ENCODE measurements around the gene ZAR1L. TPM values are rescaled to one million over a fixed set of nuclear protein-coding genes. Genes with fewer than 3 reads are reported as not detected.
A peak's percentile ranks its signal among the peaks of the same experiment; 100 is the strongest.
"Not testable (repeated sequence)": the region's sequence is repeated elsewhere in the genome, so short reads cannot be mapped to it uniquely, and the experiment has no call there.

ZAR1L gene, protein sequence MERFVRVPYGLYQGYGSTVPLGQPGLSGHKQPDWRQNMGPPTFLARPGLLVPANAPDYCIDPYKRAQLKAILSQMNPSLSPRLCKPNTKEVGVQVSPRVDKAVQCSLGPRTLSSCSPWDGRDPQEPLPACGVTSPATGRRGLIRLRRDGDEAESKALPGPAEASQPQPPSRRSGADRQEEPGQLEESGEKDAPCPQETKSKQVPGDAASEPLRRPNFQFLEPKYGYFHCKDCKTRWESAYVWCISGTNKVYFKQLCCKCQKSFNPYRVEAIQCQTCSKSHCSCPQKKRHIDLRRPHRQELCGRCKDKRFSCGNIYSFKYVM
- total RNA-seq: not detected in 2 replicates

DNA sequence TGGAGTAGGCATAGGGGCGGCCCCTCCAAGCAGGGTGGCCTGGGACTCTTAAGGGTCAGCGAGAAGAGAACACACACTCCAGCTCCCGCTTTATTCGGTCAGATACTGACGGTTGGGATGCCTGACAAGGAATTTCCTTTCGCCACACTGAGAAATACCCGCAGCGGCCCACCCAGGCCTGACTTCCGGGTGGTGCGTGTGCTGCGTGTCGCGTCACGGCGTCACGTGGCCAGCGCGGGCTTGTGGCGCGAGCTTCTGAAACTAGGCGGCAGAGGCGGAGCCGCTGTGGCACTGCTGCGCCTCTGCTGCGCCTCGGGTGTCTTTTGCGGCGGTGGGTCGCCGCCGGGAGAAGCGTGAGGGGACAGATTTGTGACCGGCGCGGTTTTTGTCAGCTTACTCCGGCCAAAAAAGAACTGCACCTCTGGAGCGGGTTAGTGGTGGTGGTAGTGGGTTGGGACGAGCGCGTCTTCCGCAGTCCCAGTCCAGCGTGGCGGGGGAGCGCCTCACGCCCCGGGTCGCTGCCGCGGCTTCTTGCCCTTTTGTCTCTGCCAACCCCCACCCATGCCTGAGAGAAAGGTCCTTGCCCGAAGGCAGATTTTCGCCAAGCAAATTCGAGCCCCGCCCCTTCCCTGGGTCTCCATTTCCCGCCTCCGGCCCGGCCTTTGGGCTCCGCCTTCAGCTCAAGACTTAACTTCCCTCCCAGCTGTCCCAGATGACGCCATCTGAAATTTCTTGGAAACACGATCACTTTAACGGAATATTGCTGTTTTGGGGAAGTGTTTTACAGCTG lies at the start of gene ZAR1L, which contains the start of gene BRCA2:
Gene ZAR1L, minus strand, starts transcription at position 126 of the 790 bp plus-strand sequence. CDS start 3,438 bp downstream, outside the sequence.
Gene BRCA2, plus strand, starts transcription at position 271 of the 790 bp plus-strand sequence. CDS start 953 bp downstream, outside the sequence.
- DNase-seq: peak; percentile 94

DNA sequence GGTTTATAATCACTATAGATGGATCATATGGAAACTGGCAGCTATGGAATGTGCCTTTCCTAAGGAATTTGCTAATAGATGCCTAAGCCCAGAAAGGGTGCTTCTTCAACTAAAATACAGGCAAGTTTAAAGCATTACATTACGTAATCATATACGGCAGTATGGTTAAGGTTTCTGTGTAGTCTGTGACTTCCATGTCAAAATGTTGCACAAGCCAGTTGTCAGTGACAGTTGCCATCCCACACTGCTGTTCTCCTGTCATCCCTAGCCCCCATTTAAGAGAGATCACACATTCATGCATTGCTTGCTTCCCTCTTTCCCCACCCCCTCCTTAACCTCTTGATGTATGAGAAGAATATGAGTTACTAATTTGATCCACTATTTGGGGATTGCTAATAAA lies 47.4 kb upstream of the ZAR1L start:
- DNase-seq: no peak

DNA sequence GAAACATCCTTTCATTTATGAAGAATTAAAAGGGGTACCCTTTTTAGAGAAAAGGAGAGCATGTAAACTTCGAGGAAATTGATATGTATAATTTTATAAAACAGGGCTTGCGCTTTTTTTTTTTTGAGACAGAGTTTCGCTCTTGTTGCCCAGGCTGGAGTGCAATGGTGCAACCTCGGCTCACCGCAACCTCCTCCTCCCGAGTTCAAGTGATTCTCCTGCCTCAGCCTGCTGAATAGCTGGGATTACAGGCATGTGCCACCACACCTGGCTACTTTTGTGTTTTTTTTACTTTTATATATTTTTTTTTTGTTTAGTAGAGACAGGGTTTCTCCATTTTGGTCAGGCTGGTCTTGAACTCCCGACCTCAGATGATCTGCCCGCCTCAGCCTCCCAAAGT lies 40.8 kb upstream of the ZAR1L start:
- not testable (repeated sequence) for DNase-seq

DNA sequence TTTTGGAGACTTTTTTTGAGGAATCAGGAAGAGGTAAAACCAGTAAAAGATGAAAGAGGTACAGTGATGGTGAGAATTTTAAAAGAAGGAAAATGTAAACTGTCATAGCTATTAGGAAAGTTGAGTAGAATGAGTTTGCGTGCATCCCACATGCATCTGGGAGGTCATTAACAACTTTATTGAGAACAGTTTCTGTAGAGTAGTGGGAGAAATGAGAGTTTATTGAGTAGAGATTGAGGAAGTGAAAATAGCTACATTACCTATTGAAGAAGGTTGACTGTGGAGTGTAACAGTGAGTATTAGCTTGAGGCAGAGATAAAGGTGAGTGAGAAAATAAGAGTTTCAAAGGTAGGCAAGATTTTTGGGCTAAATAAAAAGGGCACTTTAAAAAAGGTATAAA lies 38.9 kb upstream of the ZAR1L start:
- no peak for DNase-seq

DNA sequence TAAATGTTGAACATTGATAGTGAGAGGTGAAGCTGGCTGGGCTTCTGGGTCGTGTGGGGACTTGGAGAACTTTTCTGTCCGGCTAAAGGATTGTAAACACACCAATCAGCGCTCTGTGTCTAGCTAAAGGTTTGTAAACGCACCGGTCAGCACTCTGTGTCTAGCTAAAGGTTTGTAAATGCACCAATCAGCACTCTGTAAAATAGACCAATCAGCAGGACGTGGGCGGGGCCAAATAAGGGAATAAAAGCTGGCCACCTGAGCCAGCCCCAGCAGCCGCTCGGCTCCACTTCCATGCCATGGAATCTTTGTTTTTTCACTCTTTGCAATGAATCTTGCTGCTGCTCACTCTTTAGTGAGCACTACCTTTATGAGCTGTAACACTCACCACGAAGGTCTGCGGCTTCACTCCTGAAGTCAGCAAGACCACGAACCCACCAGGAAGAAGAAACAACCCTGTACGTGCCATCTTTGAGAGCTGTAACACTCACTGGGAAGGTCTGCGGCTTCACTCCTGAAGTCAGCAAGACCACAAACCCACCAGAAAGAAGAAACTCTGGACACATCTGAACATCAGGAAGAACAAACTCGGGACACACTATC lies 35.8 kb upstream of the ZAR1L start:
- not testable (repeated sequence) for DNase-seq

DNA sequence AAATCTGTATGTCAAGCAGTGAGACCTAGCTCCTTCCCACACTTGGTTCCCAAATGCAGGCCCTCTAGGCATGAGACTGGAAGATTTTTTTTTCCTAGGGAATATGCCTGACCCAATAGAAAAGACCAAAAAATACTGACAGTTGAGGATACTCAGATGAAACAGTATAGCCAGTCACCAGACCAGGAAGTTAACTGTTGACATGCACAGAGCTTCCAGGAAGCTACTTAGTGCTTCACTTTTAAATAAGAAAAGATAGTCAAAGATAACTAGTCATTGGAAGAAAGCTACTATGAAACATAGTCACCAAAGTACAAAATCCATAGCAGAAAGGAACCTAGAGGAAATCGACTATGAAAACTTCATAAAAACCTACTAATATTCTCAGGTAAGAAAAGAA lies 32.5 kb upstream of the ZAR1L start:
- no peak for DNase-seq

DNA sequence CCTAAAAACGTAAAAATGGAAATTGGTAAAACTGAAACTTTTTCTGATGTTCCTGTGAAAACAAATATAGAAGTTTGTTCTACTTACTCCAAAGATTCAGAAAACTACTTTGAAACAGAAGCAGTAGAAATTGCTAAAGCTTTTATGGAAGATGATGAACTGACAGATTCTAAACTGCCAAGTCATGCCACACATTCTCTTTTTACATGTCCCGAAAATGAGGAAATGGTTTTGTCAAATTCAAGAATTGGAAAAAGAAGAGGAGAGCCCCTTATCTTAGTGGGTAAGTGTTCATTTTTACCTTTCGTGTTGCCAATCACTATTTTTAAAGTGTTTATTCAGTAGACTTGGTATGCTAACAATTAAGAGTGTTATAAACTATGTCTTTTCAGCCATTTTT lies 25.8 kb upstream of the ZAR1L start:
- DNase-seq: no peak

DNA sequence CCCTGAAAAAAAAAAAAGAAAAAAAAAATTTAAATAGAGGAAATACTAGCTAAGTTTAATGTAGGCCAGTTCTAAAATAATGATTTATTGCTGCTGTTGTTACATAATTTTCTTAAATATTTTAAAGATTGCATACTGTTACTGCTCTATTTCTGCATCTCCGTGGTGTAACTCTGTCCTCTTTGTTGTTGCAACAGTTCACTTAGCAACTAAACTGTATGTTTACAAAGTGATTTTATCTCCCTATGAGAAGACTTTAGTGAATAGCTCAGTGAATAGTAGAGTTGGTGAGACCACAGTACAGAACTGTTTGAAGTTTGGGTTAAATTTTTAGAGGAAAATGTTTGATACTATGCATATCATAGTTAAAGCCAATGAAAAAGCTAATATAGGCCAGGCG lies 19.5 kb upstream of the ZAR1L start:
- no peak for DNase-seq

DNA sequence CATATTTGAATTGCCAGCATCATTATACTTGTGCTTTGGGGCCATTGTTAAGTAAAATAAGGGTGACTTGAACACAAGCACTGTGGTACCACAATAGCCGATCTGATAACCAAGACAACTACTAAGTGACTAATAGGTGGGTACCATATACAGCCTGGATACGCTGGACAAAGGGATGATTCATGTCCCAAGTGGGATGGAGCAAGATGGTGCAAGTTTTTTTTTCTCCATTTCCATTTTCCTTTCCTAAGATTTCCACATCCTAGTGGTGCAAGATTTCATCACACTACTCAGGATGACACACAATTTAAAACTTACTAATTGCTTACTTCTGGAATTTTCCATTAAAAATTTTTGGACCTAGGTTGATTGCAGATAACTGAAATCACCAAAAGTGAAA lies 15.3 kb upstream of the ZAR1L start:
- DNase-seq: peak; percentile 11

DNA sequence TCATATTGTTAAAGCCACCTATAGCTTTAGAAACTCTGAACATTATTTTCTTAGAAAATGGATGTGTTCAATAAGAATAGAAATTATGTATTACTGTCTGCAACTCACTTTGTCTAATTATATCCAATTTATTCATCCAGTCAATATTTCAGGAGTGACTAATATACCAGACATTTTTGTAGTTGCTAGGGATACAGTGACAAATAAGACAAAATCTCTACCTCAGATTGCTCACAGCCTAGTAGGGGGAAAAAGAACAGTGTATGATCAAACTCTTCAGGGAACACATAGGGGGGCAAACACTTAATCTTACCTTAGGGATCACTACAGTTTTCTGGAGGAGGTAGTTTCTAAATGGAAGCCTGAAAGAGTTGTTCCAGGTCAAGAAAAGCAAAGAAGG lies 8.7 kb upstream of the ZAR1L start:
- DNase-seq: peak; percentile 46

DNA sequence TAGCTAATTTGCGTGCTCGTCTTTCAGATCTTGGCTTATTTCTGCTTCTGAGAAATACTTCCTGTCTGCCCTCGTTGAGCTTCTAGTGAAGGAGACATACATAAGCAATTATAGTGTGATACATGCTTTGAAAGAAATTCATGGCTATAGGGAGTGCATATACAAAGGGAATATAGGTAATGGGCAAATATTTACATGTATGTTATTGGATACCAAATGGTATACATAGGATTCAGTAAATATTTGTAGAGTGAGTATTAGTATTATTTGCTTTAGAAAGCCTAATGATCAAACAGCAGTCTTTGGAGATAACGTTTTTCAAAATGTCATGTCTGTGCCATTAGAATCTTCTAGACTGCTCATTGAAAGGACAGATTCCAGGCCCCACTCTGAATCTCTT lies 5.4 kb upstream of the ZAR1L start:
- DNase-seq: no peak

DNA sequence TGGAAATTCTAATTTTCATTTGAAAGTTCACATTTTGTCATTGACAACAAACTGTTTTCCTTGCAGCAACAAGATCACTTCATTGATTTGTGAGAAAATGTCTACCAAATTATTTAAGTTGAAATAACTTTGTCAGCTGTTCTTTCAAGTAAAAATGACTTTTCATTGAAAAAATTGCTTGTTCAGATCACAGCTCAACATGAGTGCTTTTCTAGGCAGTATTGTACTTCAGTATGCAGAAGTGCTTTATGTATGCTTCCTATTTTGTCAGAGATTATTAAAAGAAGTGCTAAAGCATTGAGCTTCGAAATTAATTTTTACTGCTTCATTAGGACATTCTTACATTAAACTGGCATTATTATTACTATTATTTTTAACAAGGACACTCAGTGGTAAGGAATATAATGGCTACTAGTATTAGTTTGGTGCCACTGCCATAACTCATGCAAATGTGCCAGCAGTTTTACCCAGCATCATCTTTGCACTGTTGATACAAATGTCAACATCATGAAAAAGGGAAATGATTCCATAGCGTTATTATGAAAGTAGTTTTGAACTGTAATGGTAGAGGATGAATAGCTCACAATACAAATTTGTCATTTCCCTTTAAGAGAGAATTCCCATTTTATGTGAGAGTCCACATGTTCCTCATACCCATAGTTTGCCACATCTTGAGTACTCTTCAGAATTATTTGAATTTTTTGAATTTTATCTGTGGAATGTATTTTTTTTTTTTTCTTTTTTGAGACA lies 2.7 kb upstream of the ZAR1L start:
- DNase-seq: peak; percentile 7

DNA sequence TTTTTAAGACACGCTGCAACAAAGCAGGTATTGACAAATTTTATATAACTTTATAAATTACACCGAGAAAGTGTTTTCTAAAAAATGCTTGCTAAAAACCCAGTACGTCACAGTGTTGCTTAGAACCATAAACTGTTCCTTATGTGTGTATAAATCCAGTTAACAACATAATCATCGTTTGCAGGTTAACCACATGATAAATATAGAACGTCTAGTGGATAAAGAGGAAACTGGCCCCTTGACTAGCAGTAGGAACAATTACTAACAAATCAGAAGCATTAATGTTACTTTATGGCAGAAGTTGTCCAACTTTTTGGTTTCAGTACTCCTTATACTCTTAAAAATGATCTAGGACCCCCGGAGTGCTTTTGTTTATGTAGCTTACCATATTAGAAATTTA lies 1.3 kb upstream of the ZAR1L start:
- DNase-seq: peak; percentile 3

DNA sequence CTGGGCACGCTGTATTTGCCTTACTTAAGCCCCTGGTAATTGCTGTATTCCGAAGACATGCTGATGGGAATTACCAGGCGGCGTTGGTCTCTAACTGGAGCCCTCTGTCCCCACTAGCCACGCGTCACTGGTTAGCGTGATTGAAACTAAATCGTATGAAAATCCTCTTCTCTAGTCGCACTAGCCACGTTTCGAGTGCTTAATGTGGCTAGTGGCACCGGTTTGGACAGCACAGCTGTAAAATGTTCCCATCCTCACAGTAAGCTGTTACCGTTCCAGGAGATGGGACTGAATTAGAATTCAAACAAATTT lies 821 bp upstream of the ZAR1L start:
- no peak for DNase-seq

DNA sequence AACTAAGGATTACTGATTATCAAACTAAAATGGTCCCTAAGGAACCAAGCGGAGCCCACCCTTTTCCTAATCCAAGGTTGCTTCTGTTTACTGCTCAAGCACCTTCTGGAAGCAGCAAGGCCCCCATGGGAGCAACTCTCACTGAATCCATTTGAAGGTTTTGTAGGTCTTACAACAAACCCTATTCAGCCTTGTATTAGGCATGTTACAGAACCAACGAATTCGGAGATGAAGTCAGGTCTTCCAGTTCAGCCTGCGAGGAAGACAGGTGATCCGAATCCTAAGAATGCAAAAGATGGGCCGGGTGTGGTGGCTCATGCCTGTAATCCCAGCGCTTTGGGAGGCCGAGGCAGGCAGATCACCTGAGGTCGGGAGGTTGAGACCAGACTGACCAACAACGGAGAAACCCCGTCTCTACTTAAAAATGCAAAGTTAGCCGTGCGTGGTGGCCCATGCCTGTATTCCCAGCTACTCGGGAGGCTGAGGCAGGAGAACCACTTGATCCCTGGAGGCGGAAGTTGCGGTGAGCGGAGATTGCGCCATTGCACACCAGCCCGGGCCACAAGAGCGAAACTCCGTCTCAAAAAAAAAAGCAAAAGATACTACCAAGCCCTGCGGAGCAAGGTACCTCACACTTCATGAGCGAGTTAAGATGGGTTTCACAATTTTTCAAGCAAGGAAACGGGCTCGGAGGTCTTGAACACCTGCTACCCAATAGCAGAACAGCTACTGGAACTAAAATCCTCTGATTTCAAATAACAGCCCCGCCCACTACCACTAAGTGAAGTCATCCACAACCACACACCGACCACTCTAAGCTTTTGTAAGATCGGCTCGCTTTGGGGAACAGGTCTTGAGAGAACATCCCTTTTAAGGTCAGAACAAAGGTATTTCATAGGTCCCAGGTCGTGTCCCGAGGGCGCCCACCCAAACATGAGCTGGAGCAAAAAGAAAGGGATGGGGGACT lies 609 bp downstream of the ZAR1L start:
- DNase-seq: peak; percentile 64

DNA sequence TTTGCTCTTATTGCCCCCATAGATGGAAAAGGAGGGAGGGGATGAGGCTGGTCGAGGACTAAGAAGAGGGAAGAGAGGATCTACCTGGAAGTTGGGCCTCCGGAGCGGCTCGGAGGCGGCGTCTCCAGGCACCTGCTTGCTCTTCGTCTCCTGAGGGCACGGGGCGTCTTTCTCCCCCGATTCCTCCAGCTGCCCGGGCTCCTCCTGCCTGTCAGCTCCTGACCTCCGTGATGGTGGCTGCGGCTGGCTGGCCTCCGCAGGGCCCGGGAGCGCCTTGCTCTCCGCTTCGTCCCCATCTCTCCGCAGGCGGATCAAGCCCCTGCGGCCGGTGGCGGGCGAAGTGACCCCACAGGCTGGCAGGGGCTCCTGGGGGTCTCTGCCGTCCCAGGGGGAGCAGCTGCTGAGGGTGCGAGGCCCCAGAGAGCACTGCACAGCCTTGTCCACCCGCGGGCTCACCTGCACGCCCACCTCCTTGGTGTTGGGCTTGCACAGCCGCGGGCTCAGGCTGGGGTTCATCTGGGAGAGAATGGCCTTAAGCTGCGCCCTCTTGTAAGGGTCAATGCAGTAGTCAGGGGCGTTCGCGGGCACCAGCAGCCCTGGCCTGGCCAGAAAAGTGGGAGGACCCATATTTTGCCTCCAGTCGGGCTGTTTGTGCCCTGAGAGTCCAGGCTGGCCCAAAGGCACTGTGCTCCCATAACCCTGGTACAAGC lies 3.8 kb downstream of the ZAR1L start:
- DNase-seq: no peak

DNA sequence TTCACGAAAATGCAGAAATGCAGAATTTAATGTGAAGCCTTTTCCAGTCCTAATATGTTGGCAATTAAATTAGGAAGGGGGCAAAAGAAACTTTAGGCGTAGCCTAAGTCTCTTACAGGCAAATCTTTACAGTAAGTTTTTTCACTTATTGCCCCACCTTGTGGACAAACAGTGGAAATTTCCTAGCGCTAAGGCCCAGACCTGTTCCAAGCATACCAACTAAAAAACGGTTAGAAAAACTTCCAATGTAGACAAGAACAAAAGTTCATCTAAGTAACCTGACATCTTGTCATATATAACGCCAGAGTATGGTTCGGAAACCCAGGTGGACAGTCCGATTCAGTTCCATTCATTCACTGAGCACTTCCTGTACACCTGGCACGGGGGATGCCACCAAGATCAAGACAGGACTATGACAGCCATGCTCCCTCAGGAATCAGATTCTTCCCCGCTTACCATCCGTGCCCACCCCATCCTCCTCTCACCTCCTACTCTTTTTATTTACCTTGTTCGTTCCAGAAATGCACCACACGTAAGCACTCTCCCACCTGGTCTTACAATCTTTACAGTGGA lies 4.9 kb downstream of the ZAR1L start:
- peak; percentile 81 for DNase-seq

DNA sequence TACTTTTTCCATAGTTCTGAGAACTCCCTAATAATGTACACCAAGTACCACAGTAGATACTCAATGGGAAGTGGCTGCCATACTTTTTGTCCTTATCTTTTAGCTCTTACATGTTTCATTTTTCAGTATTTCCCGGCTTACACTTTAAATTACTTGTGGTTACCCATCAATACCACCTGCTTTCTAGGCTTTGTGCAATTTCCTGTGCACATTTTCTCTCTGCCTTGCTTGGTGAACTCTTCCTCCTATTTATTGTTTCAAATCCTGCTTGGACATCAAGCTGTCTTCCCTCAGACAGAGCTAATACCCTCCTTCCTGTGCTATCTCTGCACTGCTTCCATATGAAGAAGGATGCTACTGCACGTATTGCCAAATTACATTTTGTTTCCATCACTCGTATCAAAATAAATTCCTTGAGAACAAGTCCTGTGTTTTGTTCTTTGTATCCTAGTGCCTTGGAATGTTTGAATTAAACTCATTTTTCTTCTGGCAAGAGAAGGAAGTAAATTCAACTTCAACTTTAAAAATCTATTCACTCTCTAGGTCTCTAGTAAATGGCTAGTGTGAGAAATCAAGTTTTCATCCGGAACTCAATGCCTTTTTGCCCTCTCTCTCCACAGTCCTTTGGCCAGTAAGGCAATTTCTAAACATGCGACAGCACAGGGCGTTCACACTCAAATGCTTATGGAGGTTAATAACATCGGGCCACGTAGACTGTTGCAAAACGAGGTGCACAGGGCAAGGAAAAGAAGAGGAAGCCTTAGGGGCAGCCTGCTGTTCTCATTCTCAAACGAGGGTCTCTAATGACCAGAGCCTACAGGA lies 5.6 kb downstream of the ZAR1L start:
- DNase-seq: no peak

DNA sequence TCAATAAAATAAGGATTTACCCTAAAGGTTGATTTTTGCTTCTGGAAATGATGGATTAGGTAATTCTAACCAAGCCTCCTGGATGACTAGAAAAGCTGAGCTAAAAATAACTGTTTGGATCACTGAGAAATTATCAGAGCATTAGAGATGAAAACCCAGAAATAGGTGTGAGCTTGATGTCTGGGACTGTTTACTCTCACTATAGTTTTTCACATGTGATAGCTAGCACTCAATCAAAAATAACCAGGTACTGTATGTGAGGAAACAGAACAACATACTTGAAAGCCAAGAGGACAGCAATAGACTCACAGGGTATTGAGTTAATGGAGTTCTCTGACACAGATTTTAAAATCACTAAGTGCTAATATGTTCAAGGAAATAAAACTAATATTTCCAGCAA lies 9.5 kb downstream of the ZAR1L start:
- DNase-seq: no peak

DNA sequence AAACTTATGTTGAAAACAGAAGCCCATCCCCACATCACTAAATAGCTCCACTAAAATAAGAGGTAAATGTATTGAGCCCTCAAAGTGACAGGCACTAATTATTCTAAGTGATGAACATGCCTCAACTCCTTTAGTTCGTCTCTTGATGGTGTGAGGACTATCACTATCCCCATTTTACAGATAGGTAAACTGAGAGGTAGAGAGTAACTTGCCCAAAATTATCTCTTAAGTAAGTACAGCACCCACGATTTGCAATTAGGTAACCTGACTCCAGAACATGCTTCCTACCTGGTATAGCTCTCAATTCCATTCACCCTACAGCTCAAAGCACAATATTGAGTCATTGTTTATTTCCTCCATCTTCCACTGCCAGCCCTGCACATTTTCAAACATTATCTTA lies 12.7 kb downstream of the ZAR1L start:
- no peak for DNase-seq

All from dermis blood vessel endothelial cell (primary cell).